Astrocyte of the cerebellum (primary cell): Measurements from ENCODE around the gene KCNH5.

Source experiments
- DNase-seq: peaks from one replicate; pipeline ENCODE4 v3.0.0-alpha.2; 2011; ENCODE audit warnings: low read depth
- H3K4me3 ChIP-seq: 2 replicates; pipeline ENCODE4 v1.5.1; 2011; ENCODE audit warnings: mild to moderate bottlenecking, low read depth, low read length, moderate library complexity
- CTCF ChIP-seq: IDR thresholded peaks from 2 replicates; pipeline ENCODE4 v1.5.1; 2012; ENCODE audit warnings: low read length, low read depth, moderate library complexity, mild to moderate bottlenecking; ENCODE audit errors: missing control alignments
- in situ Hi-C: cut with HindIII; loops from 2 replicates; pipeline ENCODE4 v1.10.0; 2017; ENCODE audit warnings: low sequenced_read_pairs

Gene KCNH5

DNA sequence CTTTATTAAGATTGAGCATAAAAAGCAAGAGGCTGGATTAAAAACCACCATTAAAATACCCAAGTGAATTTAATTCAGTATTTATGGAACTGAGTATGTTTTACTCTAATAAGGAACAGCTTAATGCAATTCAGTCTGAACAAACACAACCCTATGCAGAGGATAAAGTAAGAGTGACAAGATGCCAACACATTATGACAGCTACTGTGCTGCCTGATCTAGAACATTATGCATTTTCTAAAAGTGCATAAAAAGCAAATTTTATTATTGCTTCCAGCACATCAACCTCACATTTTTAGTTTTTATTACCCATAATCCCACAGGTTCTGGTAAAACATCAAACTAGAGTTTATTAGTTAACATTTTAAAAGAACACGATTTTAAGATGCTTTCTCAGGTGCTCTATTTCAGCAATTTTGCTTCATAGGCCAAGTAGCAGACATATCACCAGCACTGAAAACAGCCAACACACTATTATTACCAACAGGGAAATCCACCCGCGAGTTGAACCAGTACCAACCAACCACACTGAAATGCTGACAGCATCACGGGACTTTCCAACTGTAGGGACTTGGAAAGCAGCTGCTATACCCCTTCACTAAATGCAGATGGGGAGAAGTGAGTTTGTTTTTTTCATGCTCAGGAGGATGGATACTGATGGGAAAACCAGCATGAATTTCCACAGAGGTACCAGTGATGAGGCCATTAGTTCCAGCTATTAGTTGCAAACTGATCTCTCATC is 372.1 kb downstream of the KCNH5 start:
- no peak for TF ChIP-seq CTCF
- DNase-seq, result no peak
- H3K4me3 ChIP-seq, result no peak overlapping the region
- in situ Hi-C loops, result no loop called here

DNA sequence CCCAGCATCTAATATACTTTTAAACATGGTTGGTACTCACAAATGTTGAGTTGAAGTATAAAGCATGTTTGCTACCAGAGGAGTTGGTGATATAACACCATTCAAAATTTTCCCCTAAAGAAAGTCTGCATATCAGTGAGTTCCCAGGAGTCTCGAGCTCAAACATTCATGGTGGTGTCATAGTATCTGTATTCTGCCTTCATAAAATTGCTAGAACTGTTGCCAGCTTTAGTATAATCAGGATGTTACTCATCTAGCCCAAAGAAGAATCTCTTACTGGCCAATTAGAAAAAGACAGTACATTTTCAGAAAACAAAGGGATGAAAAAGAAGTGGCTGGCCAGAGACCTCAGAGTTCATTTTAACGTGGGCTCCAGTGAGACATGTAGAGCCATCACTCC is 374.7 kb downstream of the KCNH5 start:
- DNase-seq, result no peak
- in situ Hi-C loops, result no loop called here
- TF ChIP-seq CTCF, result no peak
- no peak overlapping the region for H3K4me3 ChIP-seq

DNA sequence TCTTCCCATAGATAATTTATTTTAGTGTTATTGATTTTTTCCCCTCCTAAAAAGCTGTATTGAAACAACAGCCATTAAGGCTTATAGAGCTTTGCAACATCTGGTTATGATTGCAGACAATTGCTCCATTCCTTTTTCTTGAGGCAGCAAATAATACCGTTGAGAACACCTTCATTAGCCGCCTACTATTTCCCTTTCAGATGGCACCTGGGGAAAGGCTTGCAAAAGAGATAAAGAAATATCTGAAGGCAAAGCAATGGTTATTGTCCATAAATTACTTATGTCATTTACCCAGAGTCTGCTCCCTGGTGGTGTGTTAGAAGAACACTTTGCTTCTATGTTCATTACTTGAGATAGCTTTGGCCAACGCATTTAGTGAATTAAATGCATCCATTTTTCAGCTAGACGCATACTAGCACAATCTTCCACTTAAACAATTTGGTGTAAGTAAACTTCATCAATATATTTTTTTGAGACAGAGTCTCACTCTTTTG is 377.8 kb downstream of the KCNH5 start:
- TF ChIP-seq CTCF, result no peak
- in situ Hi-C loops, result no loop called here
- no peak for DNase-seq
- H3K4me3 ChIP-seq, result no peak overlapping the region

GRCh38 chr14:62665286-62665685 is 380.0 kb downstream of the KCNH5 start:
- H3K4me3 ChIP-seq, result no peak overlapping the region
- no peak for TF ChIP-seq CTCF
- DNase-seq, result no peak
- in situ Hi-C loops, result no loop called here

DNA sequence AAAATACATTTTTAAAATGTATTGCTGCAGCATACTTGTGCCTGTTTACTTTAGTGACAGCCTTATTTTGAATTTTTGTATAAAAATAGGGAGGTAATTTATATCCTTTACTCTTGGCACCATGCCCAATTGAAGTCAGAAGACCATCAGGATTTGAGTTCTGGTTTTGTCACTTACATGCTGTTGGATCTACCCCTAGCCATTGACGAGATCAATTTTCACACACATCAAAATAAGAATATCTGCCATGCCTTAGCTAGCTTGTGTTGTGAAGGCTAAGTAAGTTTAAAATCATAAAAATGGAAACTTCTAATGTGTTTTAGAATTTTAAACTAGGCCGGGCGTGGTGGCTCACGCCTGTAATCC is 381.8 kb downstream of the KCNH5 start:
- H3K4me3 ChIP-seq, result no peak overlapping the region
- no peak for TF ChIP-seq CTCF
- no peak for DNase-seq
- in situ Hi-C loops, result no loop called here

GRCh38 chr14:62662811-62663455 is 382.3 kb downstream of the KCNH5 start:
- DNase-seq, result no peak
- in situ Hi-C loops, result no loop called here
- H3K4me3 ChIP-seq, result no peak overlapping the region
- no peak for TF ChIP-seq CTCF
